Psoas muscle (tissue), 8 donors: Measurements from ENCODE around the gene ZNF683. TPM values are rescaled to one million over a fixed set of nuclear protein-coding genes. Genes with fewer than 3 reads are reported as not detected.
A peak's percentile ranks its signal among the peaks of the same experiment; 100 is the strongest.

Experiments
- ATAC-seq, 4 donors: fragments of 200-7000 bp; cut with Tn5 transposase; one replicate each; pipeline ENCODE4 v1.9.1; 2020; ENCODE audit warnings: moderate library complexity in 3 of 4, mild to moderate bottlenecking in 2 of 4
- DNase-seq, 2 donors: peaks; one replicate each; pipeline ENCODE4 v3.0.0-alpha.2; 2020
- H3K27ac ChIP-seq: fragments of 200-600 bp; one replicate; pipeline ENCODE4 v1.8.0; 2022
- H3K27me3 ChIP-seq, 3 donors: fragments of 200-600 bp in 1 of 3; one replicate each; pipeline versions ENCODE4 v1.6.1 to v1.8.0; 2013 to 2022; ENCODE audit warnings: low read length in 2 of 3, mild to moderate bottlenecking in 2 of 3, moderate library complexity in 1 of 3; ENCODE audit not compliant: insufficient read depth in 3 of 3
- H3K36me3 ChIP-seq, 2 donors: fragments of 200-600 bp in 1 of 2; one replicate each; pipeline versions ENCODE4 v1.6.1 to v1.8.0; 2013 to 2022; ENCODE audit warnings: low read depth in 1 of 2, mild to moderate bottlenecking in 1 of 2, moderate library complexity in 1 of 2; ENCODE audit not compliant: insufficient read depth in 1 of 2
- H3K4me1 ChIP-seq: fragments of 200-600 bp; one replicate; pipeline ENCODE4 v1.8.0; 2022
- H3K4me3 ChIP-seq: fragments of 200-600 bp; one replicate; pipeline ENCODE4 v1.8.0; 2022; ENCODE audit warnings: mild to moderate bottlenecking
- H3K9me3 ChIP-seq: fragments of 200-600 bp; one replicate; pipeline ENCODE4 v1.8.0; 2022
- WGBS, 3 donors: extraction: QIAGEN DNeasy Blood & Tissue Kit; methylation state at CpG; one replicate each; pipeline versions ENCODE4 v1.1.6 to v1.1.7; 2013; 5-methylcytosine and 5-hydroxymethylcytosine counted together
- intact Hi-C, 2 donors: fragments of 100-400 bp; cut with DNase I; formaldehyde crosslinking; loops; one replicate each; pipeline versions ENCODE4 v1.11.0 to v1.14.2; 2022
- polyA plus RNA-seq, 3 donors: library from polyadenylated mRNA; stranded (reverse); fragments of 200-250 nt; gene quantifications; one replicate each; pipeline ENCODE4 v1.2.3, GENCODE V29; 2013
- total RNA-seq, 4 donors: library from RNA; stranded (reverse); fragmentation: NEBNext Ultra II Directional in 2 of 4; extraction: Animal tissue kit (Norgen Biotek cat#: 25700) in 2 of 4; gene quantifications; one replicate each; pipeline versions ENCODE4 v1.2.1 to v1.2.4, GENCODE V29; 2021 to 2023
- TF ChIP-seq, protein P1 (sequence below): fragments of 200-600 bp; IDR thresholded peaks from one replicate; pipeline ENCODE4 v1.8.0; 2022; ENCODE audit warnings: antibody characterized with exemption
- donor health status: healthy with polysubstance abuse.
- donor health status: DM: no; HTN: no; CAD: no; lungs with moderate emphysema.
- donor health status: Bipolar disorder and iron deficiency.
- donor health status: healthy.
- donor health status: DM: yes; HTN: yes; CAD: no.
- donor health status: DM: no; HTN: no; CAD: no.
- donor health status: DM: no; HTN: no; CAD: no.
- donor health status: DM: yes; HTN: yes; CAD: no.

Gene ZNF683
- total and polyA plus RNA-seq, 7 donors, result 0.06 TPM; not detected in 6

- H3K27ac ChIP-seq, result no peak overlapping the region
- H3K4me3 ChIP-seq, result no peak overlapping the region
- ATAC-seq, result no peak
- H3K4me1 ChIP-seq, result no peaks in the 10 kb centered on the region
- no peaks in the 10 kb centered on the region for H3K36me3 ChIP-seq
- TF ChIP-seq, protein P1, sequence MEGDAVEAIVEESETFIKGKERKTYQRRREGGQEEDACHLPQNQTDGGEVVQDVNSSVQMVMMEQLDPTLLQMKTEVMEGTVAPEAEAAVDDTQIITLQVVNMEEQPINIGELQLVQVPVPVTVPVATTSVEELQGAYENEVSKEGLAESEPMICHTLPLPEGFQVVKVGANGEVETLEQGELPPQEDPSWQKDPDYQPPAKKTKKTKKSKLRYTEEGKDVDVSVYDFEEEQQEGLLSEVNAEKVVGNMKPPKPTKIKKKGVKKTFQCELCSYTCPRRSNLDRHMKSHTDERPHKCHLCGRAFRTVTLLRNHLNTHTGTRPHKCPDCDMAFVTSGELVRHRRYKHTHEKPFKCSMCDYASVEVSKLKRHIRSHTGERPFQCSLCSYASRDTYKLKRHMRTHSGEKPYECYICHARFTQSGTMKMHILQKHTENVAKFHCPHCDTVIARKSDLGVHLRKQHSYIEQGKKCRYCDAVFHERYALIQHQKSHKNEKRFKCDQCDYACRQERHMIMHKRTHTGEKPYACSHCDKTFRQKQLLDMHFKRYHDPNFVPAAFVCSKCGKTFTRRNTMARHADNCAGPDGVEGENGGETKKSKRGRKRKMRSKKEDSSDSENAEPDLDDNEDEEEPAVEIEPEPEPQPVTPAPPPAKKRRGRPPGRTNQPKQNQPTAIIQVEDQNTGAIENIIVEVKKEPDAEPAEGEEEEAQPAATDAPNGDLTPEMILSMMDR, result no peak
- WGBS, 3 donors, result 55 to 72% (median 63%) methylated on average over 10 of the region's 10 CpGs
- no peak for DNase-seq
- no peaks in the 10 kb centered on the region for H3K9me3 ChIP-seq
- intact Hi-C loops, result no loop called here
- H3K27me3 ChIP-seq, result peaks cover 0 to 63% (median 13%) of the 10 kb centered on the region in 3 donors
Measured at GRCh38 chr1:26357121-26357602, 15.4 kb downstream of the ZNF683 start.

DNA sequence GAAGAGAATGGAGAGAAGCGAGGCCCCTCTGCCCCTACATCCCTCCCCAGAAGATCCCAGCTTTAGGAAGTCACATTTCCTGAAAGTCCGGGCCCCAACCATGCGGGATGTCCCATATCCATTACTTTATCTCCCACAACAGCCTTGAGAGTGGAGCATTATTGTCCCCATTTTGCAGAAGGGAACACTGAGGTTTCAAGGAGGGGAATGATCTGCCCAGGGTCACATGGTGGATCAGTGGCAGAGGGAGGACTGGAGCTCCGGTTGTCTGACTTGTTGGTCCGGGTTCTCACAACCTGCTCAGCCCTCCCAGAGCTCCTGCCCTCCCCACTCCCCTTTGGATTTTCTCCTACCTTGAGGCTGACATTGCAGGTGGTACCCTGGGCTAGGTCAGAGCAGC, 16.4 kb downstream of the ZNF683 start:
- TF ChIP-seq, protein P1, result no peak
- no peaks in the 10 kb centered on the region for H3K9me3 ChIP-seq
- DNase-seq (no peak), ATAC-seq (no peak)
- H3K4me1 ChIP-seq, result no peaks in the 10 kb centered on the region
- WGBS, 3 donors, result 76 to 85% (median 77%) methylated on average over 5 of the region's 5 CpGs
- H3K27ac ChIP-seq, result no peak overlapping the region
- no peak overlapping the region for H3K4me3 ChIP-seq
- intact Hi-C loops, result no loop called here
- no peaks in the 10 kb centered on the region for H3K36me3 ChIP-seq
- peaks cover 0 to 52% (median 15%) of the 10 kb centered on the region in 3 donors for H3K27me3 ChIP-seq

DNA sequence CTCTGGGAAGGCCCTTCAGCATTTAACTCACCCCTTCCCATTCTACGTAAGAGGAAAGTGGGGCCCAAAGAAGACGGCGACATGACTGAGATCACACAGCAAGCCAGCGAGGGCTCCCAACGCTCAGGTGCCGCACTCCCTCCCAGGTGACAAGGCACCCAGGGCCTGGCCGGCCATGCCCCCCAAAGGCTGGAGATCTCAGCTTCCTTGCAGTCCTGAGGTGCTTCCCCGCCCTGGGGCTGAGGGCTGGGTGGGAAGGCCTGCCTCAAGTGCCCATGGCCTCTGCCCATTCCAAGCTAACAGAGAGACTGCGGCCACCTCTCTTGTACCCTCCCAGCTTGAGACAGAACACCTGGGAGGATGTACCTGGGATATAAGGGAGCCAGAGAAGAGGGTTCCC, 17.6 kb downstream of the ZNF683 start:
- WGBS, 3 donors, result 90 to 92% (median 91%) methylated on average over 8 to 9 of the region's 9 CpGs
- peaks cover 0 to 41% (median 6%) of the 10 kb centered on the region in 3 donors for H3K27me3 ChIP-seq
- no peaks in the 10 kb centered on the region for H3K9me3 ChIP-seq
- no peaks in the 10 kb centered on the region for H3K36me3 ChIP-seq
- no peak for DNase-seq
- no peak for ATAC-seq
- no peaks in the 10 kb centered on the region for H3K4me1 ChIP-seq
- TF ChIP-seq, protein P1, result no peak
- no peak overlapping the region for H3K27ac ChIP-seq
- intact Hi-C loops, result no loop called here
- no peak overlapping the region for H3K4me3 ChIP-seq

GRCh38 chr1:26353976-26354820, 18.4 kb downstream of the ZNF683 start, which contains the start of gene CRYBG2:
CRYBG2 (minus strand) TSS chr1:26354130; CDS start chr1:26346657, 7,473 bp downstream.
- Histone ChIP-seq H3K27ac (no peak within 1 kb of the TSS), H3K4me3 (no peak within 1 kb of the TSS), H3K9me3 (no peaks in the 10 kb centered on the region), H3K4me1 (no peaks in the 10 kb centered on the region), H3K27me3 (peaks cover 0 to 35% (median 1%) of the 10 kb centered on the region in 3 donors), H3K36me3 (no peaks in the 10 kb centered on the region)
- 78 to 86% (median 81%) methylated on average over 20 to 21 of the region's 21 CpGs for WGBS, 3 donors
- no peak for DNase-seq
- intact Hi-C loops, result no loop called here
- peak in 1 of 4 donors; percentile 13 for ATAC-seq
- TF ChIP-seq, protein P1, result no peak
